HG03558 (cell line): ENCODE data around the gene ZNF467.

Experiments used
- ATAC-seq: cut with Tn5 transposase; IDR thresholded peaks from one replicate; pipeline ENCODE4 v1.9.1; 2021; ENCODE audit warnings: moderate number of reproducible peaks; ENCODE audit not compliant: unreplicated experiment; ENCODE audit errors: extremely low read depth

The ZNF467 gene

DNA sequence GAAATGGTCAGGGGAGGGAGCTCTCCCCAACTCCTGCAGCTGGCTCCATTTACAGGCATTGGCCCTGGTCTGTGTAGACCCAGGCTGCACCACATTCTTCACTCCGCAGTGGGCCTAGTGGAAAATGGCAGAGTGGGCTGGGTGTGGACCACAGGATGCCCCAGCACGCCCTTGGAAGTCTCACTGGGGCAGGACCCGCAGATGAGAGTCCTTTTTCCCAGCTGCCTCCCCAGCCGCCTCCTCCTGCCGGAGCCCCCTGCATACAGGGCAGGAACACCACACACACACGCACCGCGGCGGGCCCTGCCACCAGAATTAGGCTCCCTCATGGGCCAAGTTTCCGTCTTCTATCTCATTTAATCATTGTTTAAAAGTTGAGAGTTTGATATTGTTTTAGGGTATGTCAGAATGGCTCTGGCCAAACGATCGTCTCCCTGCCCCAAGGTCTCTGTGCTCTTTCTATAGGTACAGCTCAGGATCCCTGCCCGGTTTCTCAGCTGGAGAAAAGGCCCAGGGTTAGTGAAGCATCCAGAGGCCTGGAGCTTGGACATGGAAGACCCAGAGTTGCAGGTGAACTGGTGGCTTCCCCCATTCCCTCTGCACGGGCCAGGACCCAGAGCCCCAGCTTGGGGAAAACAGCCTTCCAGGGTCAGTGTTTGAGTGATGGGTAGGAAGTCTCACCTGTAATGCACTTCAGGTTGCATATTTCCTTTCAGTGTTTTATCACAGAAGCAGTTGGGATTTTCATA lies 42.0 kb downstream of the ZNF467 start:
- no peak for ATAC-seq

DNA sequence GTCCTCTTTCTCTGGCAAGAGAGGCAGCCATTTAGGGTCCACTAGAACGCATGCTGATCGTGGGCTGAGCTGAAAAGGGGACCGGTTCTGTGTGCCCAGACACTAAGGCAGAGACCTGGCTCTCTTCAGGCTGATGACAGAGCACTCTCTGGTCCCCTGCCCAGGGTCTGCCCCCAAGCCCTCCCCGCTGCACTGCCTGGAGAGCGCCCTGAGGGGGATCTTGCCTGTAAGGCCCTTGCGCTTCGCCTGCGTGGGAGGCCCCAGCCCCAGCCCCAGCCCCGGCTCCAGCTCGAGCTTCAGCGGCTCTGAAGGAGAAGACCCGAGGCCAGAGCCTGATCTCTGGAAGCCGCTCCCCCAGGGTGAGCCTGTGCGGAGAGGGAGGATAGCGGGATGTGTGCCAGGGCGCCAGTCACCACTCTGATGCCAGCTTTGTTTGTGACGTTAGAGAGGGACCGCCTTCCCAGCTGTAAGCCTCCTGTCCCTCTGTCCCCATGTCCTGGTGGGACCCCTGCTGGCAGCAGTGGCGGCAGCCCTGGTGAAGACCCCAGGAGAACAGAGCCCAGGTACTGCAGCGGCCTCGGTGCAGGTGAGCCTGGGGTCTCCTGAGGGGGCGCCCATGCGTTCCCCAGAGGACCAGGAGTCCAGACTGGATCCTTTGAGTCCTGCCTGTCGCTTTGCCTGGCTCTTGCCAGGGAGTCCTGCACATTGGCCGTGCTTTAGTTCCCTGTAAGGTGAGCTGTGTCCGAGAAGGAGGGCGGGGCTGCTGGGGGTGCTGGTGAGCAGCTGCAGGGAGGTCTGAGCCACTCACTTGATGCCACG lies 43.2 kb downstream of the ZNF467 start:
- ATAC-seq = no peak

DNA sequence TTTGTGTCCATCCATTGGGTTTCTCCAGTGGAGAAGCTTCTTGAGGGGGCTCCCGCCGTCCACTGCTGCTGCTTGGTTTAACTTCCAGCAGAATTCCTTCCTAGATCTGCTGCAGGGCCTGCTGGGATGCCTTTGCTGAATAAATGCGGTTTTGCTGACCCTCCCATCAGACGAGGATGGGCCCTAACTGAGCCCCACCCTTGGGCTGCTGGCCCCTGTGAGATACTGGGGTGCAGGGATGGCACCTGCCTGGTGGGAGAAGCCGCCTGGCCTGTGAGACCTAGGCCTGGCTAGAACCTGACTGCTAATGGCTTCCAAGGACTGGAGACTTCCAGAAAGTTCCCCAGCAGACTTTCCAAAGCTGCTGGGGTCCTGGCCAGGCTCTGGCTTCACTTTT lies 43.8 kb downstream of the ZNF467 start:
- no peak for ATAC-seq

DNA sequence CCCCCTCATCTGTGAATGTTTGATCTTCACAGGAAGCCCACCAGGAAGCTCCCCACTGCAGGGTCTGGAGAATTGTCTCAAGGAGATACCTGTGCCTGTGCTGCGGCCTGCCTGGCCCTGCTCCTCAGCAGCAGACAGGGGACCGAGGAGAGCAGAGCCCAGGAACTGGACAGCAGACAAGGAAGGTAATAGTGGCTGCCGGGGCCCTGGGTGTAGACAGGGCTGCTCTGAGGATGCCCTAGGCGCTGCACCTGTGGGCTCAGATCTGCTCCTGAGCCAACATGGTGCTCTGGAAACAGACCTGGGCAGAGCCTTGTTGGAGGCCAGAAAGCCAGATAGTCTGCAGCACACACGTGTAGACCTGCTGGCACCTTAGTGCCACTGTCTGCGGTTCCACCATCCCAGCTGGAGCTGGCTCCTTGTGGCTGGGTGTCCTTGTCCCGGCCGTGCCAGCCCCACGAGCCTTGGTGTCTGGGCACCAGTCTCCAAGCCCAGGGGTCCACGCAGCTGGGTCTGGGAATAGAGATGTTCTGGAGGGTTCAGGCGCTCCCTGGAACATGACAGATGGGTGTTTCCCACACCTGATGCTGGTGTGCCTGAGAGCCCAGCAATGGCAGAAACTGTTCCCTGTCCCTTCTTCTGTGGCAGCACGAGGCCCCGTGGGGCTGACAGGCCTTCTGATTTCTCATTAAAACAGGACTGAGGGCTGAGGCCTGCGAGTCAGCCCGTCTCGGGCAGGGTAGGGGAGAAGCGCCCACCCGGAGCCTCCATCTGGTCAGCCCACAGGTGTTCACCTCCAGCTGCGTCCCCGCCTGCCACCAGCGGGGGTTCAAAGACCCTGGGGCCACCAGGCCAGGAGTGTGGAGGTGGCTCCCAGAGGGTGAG lies 44.7 kb downstream of the ZNF467 start:
- no peak for ATAC-seq

DNA sequence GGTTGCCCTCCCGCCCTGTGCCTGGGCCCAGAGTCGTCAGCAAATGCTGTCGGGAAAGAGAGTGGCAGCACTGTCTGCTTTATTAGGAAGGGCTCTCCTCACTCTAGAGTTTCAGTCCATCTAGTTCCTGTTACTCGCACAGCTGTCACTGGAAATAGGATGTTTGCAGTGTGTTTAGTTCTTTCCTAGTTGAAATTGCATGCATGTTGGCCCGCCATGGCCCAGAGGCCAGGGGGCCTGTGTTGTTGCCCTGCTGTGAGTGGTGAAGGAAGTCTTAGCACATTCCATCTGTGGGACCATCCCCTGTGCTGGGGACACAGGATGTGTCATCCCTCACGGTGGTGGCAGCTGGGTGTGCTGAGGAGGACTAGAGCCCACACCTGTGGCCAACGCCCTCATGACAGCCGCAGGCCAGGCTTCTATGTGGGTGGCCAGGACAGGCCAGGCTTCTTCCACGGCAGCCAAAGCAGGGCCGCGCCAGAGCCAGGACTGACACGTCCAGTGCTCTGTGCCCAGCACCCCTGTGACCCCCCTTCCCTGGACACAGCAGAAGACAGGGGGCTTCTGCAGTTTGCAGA lies 45.4 kb downstream of the ZNF467 start:
- ATAC-seq = no peak

DNA sequence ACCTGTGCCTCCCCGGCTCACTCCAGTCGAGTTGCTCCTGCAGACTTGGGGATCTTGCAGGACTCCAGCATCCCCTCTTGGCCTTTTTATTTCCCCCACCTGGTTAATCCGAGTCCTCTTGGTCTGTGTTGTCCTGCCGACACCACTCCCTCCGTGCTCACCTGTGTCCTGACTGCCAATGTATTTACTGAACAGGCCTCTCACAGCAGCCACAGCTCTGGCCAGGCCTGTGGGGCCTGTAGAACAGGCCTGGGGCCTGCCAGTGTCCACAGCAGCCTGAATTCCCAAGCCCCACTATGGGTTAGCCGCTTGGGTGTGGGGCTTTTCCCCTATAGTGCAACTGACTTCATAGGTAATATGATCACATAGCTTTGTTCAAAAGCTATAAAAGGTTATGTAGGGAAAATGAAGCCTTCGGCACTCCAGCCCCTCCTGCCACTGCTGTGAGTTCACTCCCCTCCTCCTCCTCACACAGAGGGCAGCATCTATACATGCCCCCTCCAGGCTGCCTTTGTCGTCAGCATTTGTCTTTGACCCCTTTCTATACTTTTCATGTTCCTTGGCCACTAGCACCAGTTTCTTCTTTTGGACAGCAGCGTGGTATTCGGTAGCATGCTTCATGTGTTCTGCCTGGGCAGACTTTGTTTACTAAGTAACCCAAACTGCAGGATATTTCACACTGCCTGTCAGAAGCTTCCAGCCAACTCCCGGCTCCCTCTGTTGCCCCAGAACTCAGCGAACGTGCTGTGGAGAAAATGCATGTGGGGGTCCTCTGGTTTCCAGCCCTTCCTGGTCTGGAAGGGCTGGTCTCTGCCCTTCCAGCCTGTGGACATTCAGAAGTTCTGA lies 46.1 kb downstream of the ZNF467 start:
- no peak for ATAC-seq

DNA sequence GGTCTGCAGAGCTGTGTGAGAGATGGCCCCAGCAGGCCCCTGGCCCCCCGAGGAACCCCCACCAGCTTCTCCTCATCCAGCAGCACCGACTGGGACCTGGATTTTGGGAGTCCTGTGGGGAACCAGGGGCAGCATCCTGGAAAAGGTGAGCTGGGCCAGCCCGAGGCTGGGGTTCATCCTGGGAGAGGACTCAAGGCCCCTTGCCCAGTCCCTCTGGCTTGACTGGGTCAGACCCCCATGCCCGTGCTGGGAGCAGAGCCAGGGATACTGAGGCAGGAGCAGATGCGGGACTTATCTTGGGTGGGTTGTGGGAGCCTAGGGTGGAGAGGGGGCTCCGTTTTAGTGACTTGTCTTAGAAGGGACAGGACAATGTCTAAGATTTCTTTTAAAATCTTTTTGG lies 47.5 kb downstream of the ZNF467 start:
- no peak for ATAC-seq

DNA sequence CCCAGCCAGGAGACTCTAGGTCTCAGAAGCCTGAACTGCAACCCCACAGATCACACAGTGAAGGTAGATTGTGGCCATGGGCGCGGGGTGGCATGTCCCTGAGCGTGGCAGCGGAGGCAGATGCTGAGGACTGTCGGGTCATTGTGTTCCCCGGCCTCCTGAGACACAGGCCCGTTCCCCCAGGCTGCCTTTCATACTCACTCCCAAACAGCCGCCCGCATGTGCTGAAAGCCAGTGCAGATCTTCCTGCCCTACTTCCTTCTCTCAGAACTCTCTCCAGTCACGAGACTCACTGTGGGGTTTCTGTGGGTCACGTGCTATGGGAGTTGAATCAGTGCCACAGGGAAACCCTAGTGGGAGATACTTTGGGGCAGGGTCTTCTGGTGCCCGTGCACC lies 48.0 kb downstream of the ZNF467 start:
- no peak for ATAC-seq

DNA sequence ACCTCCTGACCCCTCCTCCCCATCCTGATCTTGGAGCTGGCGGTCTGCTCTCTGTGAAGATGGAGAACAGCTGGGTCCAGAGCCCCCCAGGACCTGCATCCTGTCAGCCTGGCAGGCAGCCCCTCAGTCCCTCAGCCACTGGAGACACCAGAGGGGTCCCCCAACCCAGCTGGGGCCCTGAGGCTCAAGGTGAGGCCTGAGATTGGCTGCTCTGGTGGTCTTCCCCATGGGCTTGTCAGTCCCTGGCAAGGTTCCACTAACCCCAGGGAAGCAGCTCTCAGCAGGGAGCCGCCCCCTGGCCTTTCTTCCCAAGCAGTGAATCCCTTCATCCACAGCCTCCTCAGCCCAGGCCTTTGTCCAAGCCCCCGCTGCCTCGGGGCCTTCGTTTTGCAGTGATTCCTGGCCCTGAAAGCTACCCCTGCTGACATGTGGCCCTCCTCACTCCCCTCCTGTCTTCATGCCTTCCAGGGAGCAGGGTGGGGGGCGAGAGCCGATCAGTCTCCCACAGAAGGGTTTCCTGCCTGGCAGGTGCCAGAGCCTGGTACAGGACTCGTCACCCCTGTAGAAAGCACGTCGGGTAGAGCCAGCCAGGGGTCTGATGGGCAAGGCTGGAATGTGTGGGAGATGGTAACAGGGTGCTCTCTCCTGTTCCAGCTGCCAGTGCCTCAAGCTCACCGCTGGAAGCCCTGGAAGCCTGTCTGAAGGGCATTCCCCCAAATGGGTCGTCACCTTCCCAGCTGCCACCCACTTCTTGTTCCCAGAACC lies 48.5 kb downstream of the ZNF467 start:
- no peak for ATAC-seq

DNA sequence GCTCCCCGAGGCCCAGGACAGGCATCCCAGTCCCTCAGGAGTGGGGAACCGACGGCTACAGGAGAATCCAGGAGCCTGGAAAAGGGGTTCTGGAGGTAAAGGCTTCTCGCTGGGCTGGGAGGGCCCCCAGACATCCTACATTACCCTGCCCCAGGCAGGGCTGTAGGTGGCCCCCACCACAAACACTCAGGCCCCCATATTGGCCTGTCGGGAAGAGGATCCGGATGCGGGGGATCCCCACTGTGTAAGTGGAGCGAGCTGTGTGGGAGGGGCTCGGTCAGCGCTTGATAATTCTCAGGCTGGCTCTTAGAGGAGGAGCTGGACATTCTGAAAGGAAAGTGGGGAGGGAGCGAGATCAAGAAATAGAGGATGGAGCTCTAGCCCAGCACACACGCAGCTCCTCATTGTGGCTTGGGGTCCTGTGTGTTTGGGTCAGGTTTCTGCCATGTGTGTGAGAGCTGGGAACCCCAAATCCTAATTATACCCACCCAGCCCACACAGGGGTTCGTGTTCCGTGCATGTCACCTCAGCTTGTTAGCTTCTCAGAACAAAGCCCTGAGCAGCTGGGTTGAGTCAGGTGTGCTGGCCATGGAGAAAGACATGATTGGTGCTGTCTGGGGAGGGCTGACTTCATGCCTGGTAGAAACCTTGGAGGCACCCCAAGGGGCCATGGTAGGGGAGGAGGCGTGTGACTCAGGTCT lies 49.4 kb downstream of the ZNF467 start:
- no peak for ATAC-seq

DNA sequence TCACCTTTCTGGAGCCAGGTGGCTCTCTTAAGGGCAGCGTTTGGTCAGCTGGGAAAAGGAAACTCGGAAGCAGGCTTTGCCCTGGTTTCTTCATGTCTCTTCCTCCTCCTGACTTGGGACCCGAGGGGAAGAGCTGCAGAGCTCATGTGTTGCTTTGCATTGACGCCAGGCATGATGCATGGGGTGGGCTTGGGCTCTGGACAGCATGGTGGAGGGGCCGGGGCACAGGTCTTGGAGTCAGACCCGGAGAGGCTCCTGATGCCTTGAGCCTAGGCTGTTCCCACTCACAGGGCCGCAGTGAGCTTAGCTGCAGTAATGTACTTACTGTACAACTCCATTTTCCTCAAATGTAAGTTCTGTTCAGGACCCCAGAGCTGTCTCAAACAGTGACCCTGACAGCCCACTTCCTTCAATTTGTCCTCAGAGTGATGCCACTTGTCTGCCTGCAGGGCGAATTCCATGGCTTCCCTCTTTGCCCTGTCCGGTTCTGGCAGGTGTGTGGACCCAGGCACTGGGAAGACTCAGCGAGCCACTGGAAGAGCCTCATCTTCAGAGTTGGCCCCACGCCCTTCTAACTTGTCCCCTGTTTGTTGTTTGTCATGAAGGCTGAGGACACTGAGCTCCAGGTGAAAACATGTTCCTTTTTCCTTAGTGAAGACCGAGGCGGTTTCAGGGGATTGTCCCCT lies 50.2 kb downstream of the ZNF467 start:
- no peak for ATAC-seq

DNA sequence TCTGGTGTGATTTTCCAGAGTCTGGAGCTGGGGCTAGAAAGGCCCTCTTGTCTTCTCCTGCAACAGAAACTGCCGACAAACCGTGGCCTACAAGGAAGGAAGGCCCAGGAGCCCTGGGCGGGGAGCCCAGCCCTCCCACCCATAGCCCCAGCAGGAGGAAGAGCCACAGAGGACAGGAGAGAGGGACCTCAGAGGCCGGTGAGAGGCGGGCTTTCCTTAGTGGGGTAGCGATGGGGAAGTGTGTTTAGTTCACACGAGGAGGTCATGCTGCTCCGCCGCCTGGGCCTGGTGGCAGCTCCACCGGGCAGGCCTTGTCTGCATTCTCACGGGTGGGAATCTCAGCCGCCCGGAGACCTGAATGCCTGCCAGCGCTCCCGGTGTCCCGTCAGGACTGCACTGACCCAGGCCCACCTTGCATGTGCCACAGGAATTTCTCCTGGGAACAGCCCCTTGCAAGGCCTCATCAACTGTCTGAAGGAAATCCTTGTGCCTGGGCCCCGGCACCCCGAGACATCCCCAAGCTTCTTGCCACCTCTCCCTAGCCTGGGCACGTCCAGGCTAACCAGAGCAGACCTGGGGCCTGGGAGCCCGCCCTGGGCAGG lies 50.9 kb downstream of the ZNF467 start:
- no peak for ATAC-seq

DNA sequence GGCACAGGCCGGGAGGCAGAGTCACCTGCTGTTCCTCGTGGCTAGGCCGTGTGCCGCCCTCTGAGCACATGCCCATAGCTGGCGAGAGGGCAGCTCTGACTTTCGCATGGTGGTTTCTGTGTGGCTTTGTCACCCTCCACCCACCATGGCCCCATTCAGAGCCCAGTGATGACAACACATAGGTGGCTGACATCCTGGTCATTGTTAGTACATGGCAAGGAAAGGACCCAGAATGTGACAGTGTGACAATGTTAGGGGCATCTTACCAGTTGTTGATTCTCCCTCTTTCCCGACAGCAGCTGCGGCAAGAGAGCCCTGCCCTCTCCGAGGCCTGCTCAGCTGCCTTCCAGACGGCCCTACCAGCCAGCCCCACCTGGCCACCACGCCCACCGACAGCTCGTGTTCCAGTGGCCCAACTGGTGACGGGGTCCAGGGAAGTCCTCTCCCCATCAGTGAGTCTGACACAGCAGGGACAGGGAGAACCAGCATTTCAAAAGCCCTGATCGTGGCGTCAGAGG lies 52.2 kb downstream of the ZNF467 start:
- no peak for ATAC-seq

DNA sequence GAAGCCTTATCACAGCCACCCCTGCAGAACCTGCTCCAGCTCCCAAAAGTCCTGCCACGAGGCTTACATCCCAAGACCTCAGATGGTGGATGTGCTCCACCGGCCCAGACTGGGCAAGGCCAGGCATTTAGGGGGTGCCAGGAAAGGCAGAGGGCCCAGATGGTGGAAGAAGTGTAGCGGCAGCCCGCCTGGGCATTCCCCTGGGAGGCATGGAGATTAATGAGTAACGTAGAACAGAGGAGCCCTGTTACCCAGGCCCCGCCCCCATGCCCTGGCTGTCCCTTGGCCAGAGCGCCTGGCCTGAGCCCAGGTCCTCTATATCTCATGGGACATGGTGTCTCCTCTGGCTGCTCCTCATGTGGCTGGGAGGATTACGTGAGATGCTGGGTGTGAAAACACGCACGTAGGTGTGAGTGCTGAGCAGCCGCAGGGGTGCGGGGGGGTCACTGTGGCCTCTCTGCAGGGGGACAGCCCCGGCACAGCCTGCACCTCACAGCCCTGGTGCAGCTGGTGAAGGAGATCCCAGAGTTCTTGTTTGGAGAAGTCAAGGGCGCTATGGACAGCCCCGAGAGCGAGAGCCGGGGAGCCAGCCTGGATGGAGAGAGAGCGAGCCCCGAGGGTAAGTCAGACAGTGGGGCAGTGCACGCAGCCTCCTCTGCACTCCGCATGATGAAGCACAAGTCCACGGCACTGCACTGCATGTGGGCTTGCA lies 52.9 kb downstream of the ZNF467 start:
- ATAC-seq = no peak

DNA sequence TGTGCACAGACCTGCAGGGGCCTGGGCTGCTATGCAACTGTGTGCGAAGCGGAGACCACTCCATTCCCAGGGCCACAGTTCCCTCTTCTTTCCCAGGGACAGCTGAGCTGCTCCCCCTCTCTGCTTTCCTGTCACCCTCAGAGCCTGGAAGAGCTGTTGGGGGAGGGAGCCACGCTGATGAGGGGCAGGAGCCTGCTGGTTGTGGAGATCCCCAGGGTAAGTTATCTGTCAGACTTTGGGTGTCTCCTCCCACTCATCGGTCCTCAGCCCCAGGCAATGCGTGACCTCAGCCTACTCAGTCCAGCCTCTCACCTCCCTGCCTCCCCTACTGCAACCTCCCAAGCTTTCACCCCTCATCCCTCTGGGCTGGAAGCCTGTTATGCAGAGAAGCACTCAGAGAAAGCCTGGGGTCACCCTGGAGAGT lies 53.5 kb downstream of the ZNF467 start:
- no peak for ATAC-seq
